Measurements from ENCODE around the gene ALKBH5.

ALKBH5 gene

DNA sequence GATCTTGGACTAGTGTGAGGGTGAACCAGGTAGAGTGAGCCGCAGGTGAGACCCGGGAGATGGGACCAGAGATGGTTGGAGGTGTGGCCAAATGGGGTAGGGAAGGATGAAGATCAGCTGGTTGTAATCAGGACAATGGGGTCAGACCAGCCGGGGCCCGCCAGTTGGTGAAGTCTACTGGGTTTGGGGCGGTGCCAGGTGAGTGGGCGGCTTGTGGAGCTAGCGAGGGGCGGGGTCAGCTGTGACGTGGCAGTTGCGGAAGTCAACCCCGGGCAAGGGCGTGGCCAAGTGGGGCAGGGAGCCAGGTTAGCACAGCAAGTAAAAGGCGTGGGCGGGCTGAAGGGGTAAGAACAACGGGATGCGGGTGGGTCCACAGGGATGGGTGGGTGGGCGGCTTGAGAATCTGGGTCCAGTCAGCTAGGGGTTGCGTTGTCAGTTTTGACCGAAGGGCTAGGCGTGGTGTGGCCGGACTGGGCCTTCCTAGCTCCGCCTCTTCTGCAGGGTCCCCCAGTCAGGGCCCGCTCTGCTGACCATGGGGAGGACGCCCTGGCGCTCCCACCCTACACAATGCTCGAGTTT is 25.5 kb upstream of the ALKBH5 start:
- DNase-seq, result peak in 1 of 3 experiments; percentile 47

DNA sequence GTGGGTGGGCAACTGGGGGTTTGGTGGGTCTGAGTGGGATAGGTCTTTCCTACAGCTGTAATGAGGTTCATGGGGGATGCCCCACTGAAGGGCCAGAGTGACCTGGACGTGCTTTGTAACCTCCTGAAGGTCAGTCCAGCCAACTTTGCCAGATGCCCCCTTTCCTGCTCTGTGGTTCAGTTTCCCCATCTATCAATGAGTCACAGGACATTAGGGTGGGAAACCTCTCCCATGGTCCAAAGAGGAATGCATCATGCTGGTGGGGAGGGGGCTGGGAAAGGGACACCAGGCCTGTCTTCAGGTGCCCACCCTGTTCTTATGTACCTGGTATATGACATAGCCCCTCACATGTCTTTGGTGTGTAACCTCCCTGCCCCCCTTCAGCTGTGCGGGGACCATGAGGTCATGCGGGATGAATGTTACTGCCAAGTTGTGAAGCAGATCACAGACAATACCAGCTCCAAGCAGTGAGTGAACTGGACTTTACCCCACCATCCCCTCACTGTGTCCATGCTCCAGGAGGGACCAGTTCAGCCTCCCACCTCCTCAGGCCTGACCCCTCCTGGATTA is 24.0 kb upstream of the ALKBH5 start:
- no peak for DNase-seq

DNA sequence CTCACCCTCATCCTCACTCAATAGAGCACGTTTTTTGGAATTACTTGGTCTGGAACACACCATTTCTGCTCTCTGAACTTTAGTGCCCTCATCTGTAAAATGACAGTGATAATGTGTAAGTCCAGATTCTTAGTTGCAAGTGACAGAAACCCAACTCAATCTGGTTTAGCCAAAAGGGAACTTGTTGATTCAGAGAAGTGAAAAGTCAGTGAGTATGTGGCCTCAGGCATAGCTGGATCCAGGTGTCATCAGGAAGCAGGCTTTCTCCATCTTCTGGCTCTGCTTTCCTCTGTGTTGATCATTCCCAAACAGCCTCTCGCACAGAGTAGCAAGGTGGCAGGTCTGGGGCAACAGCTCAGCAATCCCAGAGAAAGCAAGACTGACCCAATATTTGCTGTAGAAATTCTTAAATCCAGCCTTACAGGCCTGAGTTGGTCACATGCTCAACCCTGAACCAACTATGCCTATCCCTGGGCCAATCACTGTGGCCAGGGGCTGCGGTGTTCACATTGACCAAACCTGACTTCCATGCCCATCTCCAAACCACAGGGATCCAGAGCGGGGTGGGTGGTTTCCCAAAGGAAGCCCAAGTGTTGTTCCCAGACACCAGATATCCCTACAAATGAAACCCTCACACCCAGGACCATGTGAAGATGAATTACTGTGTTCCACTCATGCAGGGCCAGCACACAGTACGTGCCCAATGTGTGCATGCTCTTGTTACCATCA is 23.3 kb upstream of the ALKBH5 start:
- no peak for DNase-seq

DNA sequence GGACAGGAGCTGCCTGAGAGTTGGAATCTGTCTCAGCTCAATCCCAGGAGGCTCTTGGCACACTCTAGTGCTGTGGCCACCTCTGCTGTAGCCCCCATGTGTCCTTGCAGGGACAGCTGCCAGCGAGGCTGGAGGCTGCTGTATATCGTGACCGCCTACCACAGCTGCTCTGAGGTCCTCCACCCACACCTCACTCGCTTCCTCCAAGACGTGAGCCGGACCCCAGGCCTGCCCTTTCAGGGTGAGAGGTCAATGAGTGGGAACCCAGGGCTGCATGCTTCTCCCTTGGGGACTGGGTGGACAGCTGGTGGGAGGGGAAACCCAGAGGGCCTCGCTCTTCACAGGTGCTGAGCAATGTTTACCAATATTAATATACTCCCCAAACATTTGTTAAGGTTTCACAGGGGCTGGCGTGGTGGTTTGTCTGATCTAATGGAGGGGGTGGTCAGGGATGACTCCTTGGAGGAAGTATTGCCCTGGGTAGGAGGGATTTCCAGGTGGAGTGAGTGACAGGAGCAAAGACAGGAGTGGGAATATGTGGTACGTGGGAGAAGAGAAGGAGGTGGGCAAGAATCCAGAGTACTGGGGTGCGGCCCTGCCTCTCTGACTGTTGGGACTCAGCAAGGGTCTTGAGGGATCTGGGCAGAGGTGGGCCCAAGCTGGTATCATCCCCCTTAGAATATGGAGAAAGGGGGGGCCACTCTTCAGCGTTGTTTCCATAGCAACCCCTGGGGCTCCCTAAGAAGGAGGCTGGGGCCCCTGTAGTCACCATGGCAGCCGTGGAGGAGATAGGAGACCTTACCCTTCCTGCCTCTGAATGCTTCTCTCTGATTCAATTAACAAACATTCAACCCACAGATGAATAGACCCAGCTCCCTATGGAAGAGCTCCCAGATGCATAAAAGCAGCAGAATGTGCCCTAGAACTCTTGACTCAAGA is 22.2 kb upstream of the ALKBH5 start:
- DNase-seq, result no peak

DNA sequence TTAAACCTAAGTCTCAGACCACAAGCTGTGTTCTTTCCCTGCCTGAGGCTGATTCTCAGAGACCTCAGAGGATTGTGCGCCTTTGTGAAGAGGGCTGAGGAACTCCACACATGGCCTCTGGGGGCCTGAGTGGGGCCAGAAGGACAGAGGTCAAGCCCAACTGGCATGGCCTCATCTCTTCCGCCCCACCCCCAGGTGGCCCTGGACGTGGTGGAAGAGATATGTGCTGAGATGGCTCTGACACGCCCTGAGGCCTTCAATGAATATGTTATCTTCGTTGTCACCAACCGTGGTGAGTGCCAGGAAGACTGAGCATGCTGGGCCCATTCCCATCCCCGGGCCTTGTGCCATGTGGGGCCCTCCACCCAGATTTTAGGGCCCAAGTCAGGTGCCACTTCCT is 20.1 kb upstream of the ALKBH5 start:
- DNase-seq, result no peak

DNA sequence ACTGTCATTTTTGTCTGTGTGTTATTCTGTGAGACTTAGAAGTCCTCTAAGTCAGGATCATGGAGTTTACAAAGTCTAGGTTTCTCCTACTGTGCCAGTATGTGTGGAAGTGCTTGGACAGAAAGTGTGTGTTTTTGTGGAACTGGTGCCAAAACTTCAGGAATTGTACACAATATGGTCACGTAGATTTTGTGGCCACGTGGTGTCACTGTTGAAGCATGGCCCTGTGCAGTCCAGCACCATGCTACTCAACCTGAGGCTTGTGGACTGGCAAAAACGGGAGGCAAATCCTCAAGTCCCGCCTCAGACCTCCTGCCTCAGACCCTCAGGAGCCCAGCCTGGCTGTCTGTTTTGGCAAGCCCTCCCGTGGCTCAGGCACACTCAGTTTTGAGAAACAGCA is 16.7 kb upstream of the ALKBH5 start:
- DNase-seq, result no peak

DNA sequence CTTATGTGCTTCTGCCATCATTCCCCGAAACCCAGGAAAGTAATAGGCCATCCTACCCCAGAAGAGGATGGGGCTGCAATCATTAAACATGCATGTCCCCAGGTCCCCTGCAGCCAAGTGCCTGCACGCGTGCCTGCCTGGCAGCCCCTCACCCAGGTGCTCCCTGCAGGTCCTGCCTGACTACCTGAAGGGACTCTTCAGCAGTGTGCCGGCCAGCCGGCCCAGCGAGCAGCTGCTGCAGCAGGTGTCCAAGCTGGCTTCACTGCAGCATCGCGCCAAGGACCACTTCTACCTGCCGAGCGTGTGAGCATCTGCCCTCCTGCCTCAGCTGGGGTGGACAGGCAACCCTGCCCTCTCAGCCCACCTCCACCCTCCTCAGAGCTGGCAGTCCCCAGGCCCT is 16.2 kb upstream of the ALKBH5 start:
- peak in 2 of 3 experiments; percentile 1 to 35 for DNase-seq

DNA sequence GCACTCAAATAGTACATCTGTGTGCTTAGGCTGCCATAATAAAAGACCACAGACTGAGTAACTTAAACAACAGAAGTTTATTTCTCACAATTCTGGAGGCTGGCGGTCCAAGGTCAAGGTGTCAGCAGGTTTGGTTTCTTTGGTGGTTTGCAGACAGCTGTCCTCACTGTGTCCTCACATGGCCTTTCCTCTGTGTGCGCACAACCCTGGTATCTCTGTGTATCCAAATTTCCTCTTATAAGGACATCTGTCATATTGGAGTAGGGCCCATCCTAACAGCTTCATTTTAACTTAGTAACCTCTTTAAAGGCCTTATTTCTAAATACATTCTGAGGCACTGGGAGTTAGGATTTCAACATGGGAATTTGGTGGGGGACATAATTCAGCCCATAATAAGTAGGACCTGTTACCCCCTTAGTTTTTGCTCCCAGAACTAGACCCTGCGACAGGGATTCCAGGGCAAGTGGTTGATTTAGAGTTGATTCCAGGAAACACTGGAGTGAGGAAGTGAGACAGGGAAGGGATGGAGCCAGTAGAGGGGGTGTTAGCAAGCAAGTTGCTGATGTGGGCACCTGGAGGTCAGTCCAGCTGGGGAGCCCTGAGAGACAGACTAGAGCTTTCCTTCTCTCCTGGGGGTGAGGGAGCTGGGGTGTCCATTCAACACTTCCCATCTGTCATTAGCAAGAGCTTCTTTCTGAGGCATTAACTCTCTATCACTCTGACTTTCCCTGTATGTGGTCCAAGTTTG is 10.9 kb upstream of the ALKBH5 start:
- DNase-seq, result no peak

DNA sequence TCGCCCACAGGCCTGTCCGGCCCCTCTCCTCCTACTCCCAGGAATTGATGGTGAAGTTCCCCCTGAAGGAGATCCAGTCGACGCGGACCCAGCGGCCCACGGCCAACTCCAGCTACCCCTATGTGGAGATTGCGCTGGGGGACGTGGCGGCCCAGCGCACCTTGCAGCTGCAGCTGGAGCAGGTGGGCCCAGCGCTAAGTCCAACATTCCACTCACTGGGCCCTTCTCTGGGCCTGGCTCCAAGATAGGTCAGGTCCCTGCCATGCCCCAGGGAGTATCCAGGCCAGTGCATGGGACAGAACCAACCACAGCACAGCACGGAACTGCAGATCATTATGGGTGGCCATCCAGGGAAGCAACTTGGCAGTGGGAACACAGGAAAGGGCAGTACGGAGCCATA is 9.9 kb upstream of the ALKBH5 start:
- DNase-seq, result no peak

DNA sequence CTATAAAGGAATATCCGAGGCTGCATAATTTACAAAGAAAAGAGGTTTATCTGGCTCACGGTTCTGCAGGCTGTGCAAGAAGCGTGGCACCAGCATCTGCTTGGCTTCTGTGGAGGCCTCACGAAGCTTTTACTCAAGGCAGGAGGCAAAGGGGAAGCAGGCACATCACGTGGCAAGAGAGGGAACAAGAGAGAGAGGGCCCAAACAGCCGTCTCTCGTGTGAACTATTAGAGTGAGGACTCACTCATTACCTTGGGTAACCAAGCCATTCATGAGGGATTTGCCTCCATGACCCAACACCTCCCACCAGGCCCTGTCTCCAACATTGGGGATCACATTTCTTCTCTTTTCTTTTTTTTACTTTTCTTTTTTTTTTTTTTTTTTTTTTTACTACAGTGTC is 7.5 kb upstream of the ALKBH5 start:
- DNase-seq, result no peak

DNA sequence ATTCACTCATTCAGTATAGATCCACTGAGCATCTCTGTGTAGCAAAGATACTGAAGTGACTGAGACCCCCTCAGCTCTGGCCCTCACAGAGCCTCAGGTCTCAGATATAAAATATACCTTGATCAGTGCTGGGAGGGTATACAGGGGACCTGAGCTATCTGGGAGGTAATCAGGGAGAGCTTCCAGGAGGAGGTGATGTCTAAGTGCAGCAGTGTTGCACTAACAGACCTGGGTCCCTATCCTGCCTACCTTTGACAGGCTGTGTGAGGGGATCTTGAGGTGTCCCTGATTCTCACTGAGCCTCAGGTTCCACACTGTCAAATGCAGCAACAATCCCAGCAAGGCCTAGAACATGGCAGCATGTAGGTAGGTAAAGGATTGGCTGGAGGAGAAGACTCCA is 6.5 kb upstream of the ALKBH5 start:
- DNase-seq, result no peak

DNA sequence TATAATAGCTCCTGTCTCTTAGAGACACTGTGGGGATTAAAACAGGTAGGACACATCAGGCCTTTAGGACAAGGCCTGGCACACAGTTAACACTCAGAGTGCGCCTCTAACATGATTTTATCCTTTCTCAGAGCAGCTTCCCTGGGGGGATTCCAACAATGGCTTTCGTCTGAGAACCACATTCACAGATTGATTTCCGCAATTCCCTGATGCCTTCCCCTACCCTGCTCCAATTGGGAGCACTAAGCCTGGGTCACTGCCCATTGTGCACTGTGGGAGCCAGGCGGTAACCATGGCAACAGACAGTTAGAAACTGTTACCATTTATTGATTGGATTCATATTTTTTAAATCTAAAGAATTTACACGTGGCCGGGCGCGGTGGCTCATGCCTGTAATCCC is 5.9 kb upstream of the ALKBH5 start:
- no peak for DNase-seq

DNA sequence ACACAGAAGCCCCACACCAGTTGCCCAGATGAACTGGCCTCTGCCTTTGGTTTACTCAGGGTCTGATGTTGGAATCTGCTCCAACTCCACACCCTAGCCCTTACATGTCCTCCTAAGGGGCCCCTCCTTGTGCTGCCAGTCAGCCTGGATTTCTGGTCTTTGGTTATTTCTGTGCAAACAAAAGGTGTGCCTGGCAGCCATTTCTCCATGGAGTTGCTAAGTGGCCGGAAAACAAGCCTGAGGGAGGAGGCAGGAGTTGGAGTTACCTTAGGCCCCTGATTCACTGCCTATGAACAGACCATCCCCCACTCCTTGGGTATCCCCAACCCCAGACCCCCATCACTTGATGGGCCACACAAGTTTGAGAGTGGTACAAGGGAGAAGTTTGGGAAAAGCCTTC is 4.4 kb upstream of the ALKBH5 start:
- DNase-seq, result no peak

DNA sequence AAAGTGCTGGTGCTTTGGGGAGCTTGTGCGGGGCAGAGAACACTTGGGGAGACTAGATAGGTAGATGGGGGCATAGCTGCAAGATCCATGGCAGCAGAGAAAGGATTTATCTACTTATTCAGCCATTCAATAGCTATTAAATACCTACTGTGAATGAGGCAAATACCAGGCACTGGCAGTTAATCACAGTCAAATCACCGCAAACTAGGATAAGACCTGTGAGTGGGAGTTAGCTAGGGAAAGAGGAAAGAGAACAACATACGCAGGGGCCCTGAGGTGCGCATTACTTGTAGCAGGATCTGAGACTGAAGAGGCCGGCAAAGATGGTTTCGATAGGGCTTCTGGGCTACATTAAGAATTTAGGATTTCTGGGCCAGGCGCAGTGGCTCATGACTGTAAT is 3.8 kb upstream of the ALKBH5 start:
- no peak for DNase-seq

DNA sequence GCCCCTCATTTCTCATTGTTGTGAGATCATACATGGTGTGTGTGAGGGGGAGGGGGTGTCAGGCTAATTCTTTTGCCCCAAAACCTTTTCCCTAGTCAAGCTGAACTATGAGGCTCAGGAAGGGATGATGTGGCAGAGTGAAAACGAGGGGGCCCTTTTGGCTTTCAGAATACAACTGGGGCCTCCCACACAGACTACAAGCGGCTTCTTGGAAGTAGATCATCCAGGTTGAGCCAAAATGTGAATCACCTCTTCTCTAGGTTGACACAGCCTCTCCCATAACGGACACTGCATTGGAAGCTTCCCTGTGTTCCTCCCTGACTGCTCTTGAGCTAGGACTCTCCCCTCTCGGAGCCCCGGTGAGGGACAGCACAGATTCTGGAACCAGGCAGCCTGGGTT is 2.3 kb upstream of the ALKBH5 start:
- DNase-seq, result no peak

DNA sequence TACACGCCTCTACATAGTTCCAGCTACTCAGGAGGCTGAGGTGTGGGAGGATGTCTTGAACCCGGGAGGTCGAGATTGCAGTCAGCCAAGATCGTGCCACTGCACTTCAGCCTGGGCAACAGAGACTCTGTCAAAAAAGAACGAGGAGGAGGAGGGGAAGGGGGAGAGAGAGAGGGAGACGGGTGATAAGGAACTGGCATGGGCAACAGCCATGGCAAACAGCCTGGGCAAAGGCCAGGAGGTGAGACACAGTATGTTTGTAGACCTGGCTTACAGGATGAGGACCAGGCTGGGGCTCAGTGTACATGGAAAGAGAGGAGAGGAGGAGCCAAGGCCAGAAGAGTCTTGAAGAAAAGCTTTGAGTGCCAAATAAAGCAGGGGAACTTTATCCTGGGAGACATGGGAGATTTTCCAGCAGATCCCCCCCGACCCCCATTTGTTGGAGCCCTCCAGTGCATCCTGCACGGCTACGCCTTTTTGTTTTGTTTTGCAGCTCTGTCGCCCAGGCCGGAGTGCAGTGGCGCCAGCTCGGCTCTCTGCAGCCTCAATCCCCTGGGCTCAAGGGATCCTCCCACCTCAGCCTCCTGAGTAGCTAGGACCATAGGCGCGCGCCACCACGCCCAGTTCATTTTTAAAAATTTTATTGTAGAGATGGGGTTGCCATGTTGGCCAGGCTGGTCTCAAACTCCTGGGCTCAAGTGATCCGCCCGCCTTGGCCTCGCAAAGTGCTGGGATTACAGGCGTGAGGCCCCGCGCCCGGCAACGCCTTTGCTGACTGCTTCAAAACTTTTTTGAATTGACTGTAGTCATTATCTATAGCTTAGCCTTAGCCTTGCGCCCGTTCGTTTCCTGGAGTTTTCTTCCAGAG is 1.3 kb upstream of the ALKBH5 start:
- DNase-seq, result peak in 1 of 3 experiments; percentile 38

DNA sequence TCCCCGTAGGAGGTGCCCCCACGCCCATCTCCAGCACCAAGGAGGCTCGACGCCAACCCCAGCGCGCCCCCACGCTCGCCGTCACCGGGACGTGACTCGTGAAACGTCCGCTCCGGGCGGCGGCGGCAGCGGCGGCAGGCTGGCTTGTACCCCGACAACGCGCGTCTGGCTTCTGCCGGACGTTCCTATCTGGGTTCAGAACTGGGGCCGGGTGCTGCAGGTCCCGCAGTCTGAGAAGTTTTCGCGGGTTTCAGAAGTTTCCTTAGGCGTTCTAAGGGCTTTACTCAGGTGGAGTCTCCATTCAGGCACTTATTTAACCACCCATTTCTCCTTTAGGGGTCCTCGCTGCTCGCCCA is 672 bp upstream of the ALKBH5 start:
- peak in 2 of 3 experiments; percentile 90 to 94 for DNase-seq

DNA sequence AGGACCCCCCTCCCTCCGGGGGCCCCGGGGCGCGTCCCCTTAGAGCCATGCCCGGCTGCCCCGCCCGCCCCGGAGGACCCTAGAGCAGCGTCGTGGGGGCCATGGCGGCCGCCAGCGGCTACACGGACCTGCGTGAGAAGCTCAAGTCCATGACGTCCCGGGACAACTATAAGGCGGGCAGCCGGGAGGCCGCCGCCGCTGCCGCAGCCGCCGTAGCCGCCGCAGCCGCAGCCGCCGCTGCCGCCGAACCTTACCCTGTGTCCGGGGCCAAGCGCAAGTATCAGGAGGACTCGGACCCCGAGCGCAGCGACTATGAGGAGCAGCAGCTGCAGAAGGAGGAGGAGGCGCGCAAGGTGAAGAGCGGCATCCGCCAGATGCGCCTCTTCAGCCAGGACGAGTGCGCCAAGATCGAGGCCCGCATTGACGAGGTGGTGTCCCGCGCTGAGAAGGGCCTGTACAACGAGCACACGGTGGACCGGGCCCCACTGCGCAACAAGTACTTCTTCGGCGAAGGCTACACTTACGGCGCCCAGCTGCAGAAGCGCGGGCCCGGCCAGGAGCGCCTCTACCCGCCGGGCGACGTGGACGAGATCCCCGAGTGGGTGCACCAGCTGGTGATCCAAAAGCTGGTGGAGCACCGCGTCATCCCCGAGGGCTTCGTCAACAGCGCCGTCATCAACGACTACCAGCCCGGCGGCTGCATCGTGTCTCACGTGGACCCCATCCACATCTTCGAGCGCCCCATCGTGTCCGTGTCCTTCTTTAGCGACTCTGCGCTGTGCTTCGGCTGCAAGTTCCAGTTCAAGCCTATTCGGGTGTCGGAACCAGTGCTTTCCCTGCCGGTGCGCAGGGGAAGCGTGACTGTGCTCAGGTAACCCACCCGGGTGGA is 759 bp downstream of the ALKBH5 start:
- peak; percentile 16 to 46 (median 35) for DNase-seq

DNA sequence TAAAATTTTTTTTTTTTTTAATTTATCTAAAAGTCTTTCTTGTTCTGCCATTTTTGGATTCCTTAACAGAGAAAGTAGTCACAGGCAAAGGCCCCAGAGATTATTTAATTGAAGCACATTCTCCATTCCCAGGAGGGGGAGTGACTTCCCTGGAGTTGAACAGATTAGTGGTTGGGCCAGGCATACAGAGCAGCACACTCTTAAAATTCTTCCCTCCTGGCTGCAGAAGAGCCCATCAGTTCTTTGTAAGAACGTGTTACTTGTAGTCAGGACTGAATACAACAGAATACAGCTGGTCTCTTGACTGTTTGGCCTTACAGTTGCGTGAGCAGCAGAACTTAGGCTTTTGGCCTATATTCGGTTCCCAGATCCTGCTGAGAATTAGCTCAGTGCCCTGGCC is 1.8 kb downstream of the ALKBH5 start:
- DNase-seq, result no peak

DNA sequence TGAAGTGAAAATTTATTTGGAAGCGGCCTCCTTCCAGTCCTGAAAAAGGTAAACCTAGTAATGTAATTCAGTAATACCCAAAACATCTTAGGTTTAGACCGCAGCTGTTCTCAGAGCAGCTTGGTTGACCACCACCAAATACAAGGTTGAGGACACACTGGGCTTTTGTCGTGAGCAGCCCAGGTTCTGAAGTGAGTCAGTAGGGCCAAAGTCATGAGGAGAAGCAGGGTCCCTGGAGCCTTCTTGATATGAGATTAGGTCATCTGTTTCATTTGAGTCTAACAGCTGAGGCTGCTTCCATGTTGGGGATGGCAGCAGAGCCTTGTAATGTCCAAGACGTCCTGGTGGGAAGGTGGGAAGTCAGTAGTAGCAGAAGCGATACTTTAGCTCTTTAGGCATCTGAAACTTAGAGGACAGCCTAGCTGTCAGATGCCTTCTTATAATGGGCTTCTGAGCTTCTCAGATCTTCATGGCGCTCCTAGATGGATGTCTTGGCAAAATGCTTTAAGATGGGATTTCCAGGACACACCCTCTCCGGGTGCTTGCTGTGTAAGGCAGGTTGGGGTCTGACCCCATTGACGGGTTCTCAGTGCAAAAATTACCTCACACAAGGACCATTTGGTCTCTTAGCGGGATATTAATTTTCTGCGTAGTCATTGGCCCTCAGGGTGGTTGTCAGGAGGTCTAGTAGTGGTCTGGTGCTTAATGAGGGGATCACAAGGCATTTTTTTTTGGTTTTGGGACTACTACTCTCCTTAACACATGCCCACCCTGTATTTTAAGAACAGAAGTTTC is 2.4 kb downstream of the ALKBH5 start:
- no peak for DNase-seq
